ENCODE results near the gene C17orf67. TPM values are rescaled to one million over a fixed set of nuclear protein-coding genes. Genes with fewer than 3 reads are reported as not detected.

Gene C17orf67, protein sequence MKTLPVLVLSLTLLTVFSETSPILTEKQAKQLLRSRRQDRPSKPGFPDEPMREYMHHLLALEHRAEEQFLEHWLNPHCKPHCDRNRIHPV
- 1 to 10 TPM in 1 of 2 donors, under 1 TPM in 1; 0.44 to 2.1 TPM for polyA plus RNA-seq

- Histone ChIP-seq H3K9me3 (ENCODE audit: control insufficient read depth in 2 of 2, insufficient read depth in 1 of 2, low read depth in 1 of 2, low read length in 1 of 2) (no peaks in the 10 kb centered on the region), H3K27ac (ENCODE audit: low read depth in 2 of 2, low read length in 1 of 2) (peak within 1 kb of the TSS; percentile 88 to 91), H3K4me3 (ENCODE audit: low read depth in 1 of 2, low read length in 2 of 2) (peak within 1 kb of the TSS; percentile 64 to 93), H3K27me3 (ENCODE audit: control insufficient read depth in 1 of 2, insufficient read depth in 2 of 2, low read length in 2 of 2) (no peaks in the 10 kb centered on the region), H3K4me1 (ENCODE audit: control insufficient read depth in 2 of 2, insufficient read depth in 2 of 2, low read length in 1 of 2) (peaks cover 0 to 7% of the 10 kb centered on the region in 2 donors), H3K36me3 (ENCODE audit: control insufficient read depth in 2 of 2, insufficient read depth in 2 of 2, low read length in 1 of 2) (no peaks in the 10 kb centered on the region)
- WGBS, 2 donors = 0 to 1% methylated on average over 50 to 66 of the region's 66 CpGs
Observed at GRCh38 chr17:56833809-56834379, at the start of gene C17orf67, which contains the start of gene DGKE. C17orf67 (minus strand) TSS chr17:56833920; CDS start chr17:56815810, 18,110 bp downstream. DGKE (plus strand) TSS chr17:56834151; CDS start chr17:56834796, 645 bp downstream.

DNA sequence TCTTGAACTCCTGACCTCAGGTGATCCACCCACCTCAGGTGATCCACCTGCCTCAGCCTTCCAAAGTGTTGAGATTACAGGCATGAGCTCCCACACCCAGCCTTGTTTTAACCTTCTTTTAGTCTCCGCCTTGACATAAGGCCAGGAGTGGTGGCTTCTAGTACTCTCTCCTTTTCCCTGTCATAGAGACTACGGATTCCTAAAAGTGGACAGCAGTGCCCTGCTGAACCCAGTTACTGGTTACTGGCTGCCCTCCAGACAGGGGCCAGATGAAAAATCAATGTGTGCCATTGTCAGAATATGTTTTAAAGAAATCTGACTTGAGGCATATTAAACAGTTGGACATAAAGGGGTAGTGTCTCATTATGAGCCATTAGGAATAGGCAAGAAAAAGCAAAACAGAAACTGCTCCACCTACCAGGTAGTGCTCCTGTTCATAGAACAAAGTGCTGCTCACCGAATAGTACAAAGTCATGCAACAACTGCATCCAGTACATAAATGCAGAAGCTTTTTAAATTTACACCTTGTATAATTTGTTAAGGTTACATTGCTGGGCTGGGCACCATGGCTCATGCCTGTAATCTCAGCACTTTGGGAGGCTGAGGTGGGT, 48.1 kb upstream of the C17orf67 start:
- H3K27me3 ChIP-seq (ENCODE audit: control insufficient read depth in 1 of 2, insufficient read depth in 2 of 2, low read length in 2 of 2) = no peaks in the 10 kb centered on the region
- H3K4me1 ChIP-seq (ENCODE audit: control insufficient read depth in 2 of 2, insufficient read depth in 2 of 2, low read length in 1 of 2) = no peaks in the 10 kb centered on the region
- no peak overlapping the region for H3K4me3 ChIP-seq (ENCODE audit: low read depth in 1 of 2, low read length in 2 of 2)
- no peaks in the 10 kb centered on the region for H3K36me3 ChIP-seq (ENCODE audit: control insufficient read depth in 2 of 2, insufficient read depth in 2 of 2, low read length in 1 of 2)
- WGBS, 2 donors = 86 to 94% methylated on average over 3 of the region's 3 CpGs
- no peak overlapping the region for H3K27ac ChIP-seq (ENCODE audit: low read depth in 2 of 2, low read length in 1 of 2)
- no peaks in the 10 kb centered on the region for H3K9me3 ChIP-seq (ENCODE audit: control insufficient read depth in 2 of 2, insufficient read depth in 1 of 2, low read depth in 1 of 2, low read length in 1 of 2)

DNA sequence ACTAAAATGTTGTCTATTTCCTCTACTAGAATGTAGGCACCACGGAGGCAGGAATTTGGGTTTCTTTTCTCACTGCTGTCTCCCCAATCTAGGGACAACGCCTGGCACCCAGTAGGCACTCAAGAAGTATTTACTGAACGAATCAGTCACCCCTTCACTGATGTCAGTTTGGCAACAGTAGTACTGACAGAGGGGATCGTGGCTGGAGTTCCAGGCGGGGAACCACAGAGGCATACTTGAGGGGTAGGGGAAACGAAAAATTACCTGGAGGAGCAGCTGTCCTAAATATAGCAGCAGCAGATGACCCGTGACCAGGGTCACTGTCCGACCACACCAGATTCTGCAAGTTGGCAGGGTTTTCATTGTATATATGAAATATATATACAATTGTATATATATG, 46.9 kb upstream of the C17orf67 start:
- Histone ChIP-seq H3K4me1 (ENCODE audit: control insufficient read depth in 2 of 2, insufficient read depth in 2 of 2, low read length in 1 of 2) (no peaks in the 10 kb centered on the region), H3K9me3 (ENCODE audit: control insufficient read depth in 2 of 2, insufficient read depth in 1 of 2, low read depth in 1 of 2, low read length in 1 of 2) (no peaks in the 10 kb centered on the region), H3K27me3 (ENCODE audit: control insufficient read depth in 1 of 2, insufficient read depth in 2 of 2, low read length in 2 of 2) (no peaks in the 10 kb centered on the region), H3K36me3 (ENCODE audit: control insufficient read depth in 2 of 2, insufficient read depth in 2 of 2, low read length in 1 of 2) (no peaks in the 10 kb centered on the region), H3K27ac (ENCODE audit: low read depth in 2 of 2, low read length in 1 of 2) (no peak overlapping the region), H3K4me3 (ENCODE audit: low read depth in 1 of 2, low read length in 2 of 2) (no peak overlapping the region)
- 80 to 81% methylated on average over 8 of the region's 8 CpGs for WGBS, 2 donors

GRCh38 chr17:56880133-56880532, 46.4 kb upstream of the C17orf67 start:
- no peaks in the 10 kb centered on the region for H3K27me3 ChIP-seq (ENCODE audit: control insufficient read depth in 1 of 2, insufficient read depth in 2 of 2, low read length in 2 of 2)
- H3K27ac ChIP-seq (ENCODE audit: low read depth in 2 of 2, low read length in 1 of 2) = no peak overlapping the region
- H3K4me1 ChIP-seq (ENCODE audit: control insufficient read depth in 2 of 2, insufficient read depth in 2 of 2, low read length in 1 of 2) = no peaks in the 10 kb centered on the region
- H3K4me3 ChIP-seq (ENCODE audit: low read depth in 1 of 2, low read length in 2 of 2) = no peak overlapping the region
- no peaks in the 10 kb centered on the region for H3K9me3 ChIP-seq (ENCODE audit: control insufficient read depth in 2 of 2, insufficient read depth in 1 of 2, low read depth in 1 of 2, low read length in 1 of 2)
- 68% methylated on average over 3 of the region's 3 CpGs for WGBS, 2 donors
- H3K36me3 ChIP-seq (ENCODE audit: control insufficient read depth in 2 of 2, insufficient read depth in 2 of 2, low read length in 1 of 2) = no peaks in the 10 kb centered on the region

DNA sequence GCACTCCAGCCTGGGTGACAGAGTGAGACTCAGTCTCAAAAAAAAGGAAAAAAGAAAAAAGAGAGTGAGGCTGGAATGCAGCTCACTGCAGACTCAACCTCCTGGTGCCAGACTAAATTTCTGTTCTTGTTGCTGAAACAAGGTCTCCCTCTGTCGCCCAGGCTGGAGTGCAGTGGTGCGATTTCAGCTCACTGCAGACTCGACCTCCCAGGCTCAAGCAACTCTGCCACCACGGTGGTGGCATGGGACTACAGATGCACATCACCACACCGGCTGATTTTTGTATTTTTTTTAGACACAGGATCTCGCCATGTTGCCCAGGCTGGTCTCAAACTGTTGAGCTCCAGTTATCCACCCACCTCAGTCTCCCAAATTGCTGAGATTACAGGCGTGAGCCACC, 45.6 kb upstream of the C17orf67 start:
- no peaks in the 10 kb centered on the region for H3K36me3 ChIP-seq (ENCODE audit: control insufficient read depth in 2 of 2, insufficient read depth in 2 of 2, low read length in 1 of 2)
- H3K27ac ChIP-seq (ENCODE audit: low read depth in 2 of 2, low read length in 1 of 2) = no peak overlapping the region
- H3K9me3 ChIP-seq (ENCODE audit: control insufficient read depth in 2 of 2, insufficient read depth in 1 of 2, low read depth in 1 of 2, low read length in 1 of 2) = no peaks in the 10 kb centered on the region
- 93 to 94% methylated on average over 7 of the region's 7 CpGs for WGBS, 2 donors
- H3K4me3 ChIP-seq (ENCODE audit: low read depth in 1 of 2, low read length in 2 of 2) = no peak overlapping the region
- H3K4me1 ChIP-seq (ENCODE audit: control insufficient read depth in 2 of 2, insufficient read depth in 2 of 2, low read length in 1 of 2) = no peaks in the 10 kb centered on the region
- H3K27me3 ChIP-seq (ENCODE audit: control insufficient read depth in 1 of 2, insufficient read depth in 2 of 2, low read length in 2 of 2) = no peaks in the 10 kb centered on the region

DNA sequence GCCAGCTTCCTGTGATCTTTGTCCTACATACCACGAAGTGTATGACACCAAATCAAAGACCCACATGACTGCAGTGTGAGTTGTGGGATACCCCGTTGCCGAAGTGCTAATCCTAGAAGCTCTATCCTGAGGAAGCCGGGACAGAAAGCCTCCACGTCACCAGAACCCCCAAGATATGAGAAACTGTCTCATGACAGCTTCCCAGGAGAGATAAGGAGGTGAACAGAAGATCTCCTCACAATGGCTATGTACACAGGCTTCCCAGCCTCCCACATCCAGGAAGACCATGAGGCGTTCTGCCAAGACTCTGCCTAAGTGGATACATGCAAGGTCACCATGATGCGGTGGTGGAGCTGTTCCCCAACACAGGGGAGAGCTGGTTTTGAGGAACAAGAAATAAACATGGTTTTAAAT, 43.1 kb upstream of the C17orf67 start:
- Histone ChIP-seq H3K36me3 (ENCODE audit: control insufficient read depth in 2 of 2, insufficient read depth in 2 of 2, low read length in 1 of 2) (no peaks in the 10 kb centered on the region), H3K9me3 (ENCODE audit: control insufficient read depth in 2 of 2, insufficient read depth in 1 of 2, low read depth in 1 of 2, low read length in 1 of 2) (no peaks in the 10 kb centered on the region), H3K27me3 (ENCODE audit: control insufficient read depth in 1 of 2, insufficient read depth in 2 of 2, low read length in 2 of 2) (no peaks in the 10 kb centered on the region), H3K4me3 (ENCODE audit: low read depth in 1 of 2, low read length in 2 of 2) (no peak overlapping the region), H3K4me1 (ENCODE audit: control insufficient read depth in 2 of 2, insufficient read depth in 2 of 2, low read length in 1 of 2) (no peaks in the 10 kb centered on the region), H3K27ac (ENCODE audit: low read depth in 2 of 2, low read length in 1 of 2) (no peak overlapping the region)
- WGBS, 2 donors = 88 to 89% methylated on average over 7 of the region's 7 CpGs

GRCh38 chr17:56870081-56870651, 36.4 kb upstream of the C17orf67 start:
- Histone ChIP-seq H3K27ac (ENCODE audit: low read depth in 2 of 2, low read length in 1 of 2) (no peak overlapping the region), H3K27me3 (ENCODE audit: control insufficient read depth in 1 of 2, insufficient read depth in 2 of 2, low read length in 2 of 2) (no peaks in the 10 kb centered on the region), H3K9me3 (ENCODE audit: control insufficient read depth in 2 of 2, insufficient read depth in 1 of 2, low read depth in 1 of 2, low read length in 1 of 2) (no peaks in the 10 kb centered on the region), H3K4me1 (ENCODE audit: control insufficient read depth in 2 of 2, insufficient read depth in 2 of 2, low read length in 1 of 2) (no peaks in the 10 kb centered on the region), H3K4me3 (ENCODE audit: low read depth in 1 of 2, low read length in 2 of 2) (no peak overlapping the region), H3K36me3 (ENCODE audit: control insufficient read depth in 2 of 2, insufficient read depth in 2 of 2, low read length in 1 of 2) (no peaks in the 10 kb centered on the region)
- WGBS, 2 donors = 73 to 75% methylated on average over 4 of the region's 4 CpGs

DNA sequence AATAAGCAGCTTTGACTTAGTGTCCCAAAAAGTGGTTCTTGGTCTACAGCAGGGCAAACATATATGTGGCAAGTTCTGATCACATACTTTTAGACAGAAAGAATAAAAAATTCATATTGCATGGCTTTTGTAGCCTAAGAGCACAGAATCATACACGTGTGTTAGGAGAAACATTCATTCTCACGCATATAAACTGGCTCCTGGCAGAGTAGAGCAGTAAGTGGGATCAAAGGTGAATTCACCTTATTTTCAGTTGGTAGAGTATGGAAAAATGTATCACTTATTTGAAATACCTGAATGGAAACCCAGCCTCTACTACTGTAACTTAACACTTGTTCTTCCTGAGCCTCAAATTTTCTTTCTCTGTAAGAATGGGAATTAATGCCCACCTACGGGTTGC, 35.0 kb upstream of the C17orf67 start:
- Histone ChIP-seq H3K27ac (ENCODE audit: low read depth in 2 of 2, low read length in 1 of 2) (peak overlapping the region in 1 of 2 donors; percentile 21), H3K27me3 (ENCODE audit: control insufficient read depth in 1 of 2, insufficient read depth in 2 of 2, low read length in 2 of 2) (no peaks in the 10 kb centered on the region)
- 66 to 80% methylated on average over 3 of the region's 3 CpGs for WGBS, 2 donors

DNA sequence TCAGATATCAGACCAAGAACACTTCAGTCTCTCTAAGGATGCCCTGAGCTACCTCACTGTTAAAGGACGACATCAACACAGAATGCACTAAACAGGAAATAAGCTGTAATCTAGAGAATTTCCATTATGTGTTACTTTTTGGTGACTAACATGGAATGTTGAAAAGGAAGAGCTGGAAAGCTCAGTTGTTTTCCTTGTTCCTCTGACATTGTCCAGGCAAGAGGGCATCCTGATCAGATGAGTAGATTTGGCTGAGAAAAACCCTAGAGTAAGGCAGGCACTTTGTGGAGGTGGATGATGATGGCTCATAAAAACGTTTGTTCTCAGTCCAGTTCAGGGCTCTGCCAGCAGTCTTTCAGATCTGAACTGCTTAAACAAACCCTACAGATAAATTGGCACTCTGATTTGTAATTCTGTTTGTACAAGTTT, 34.2 kb upstream of the C17orf67 start:
- Histone ChIP-seq H3K36me3 (ENCODE audit: control insufficient read depth in 2 of 2, insufficient read depth in 2 of 2, low read length in 1 of 2) (no peaks in the 10 kb centered on the region), H3K9me3 (ENCODE audit: control insufficient read depth in 2 of 2, insufficient read depth in 1 of 2, low read depth in 1 of 2, low read length in 1 of 2) (no peaks in the 10 kb centered on the region), H3K27ac (ENCODE audit: low read depth in 2 of 2, low read length in 1 of 2) (no peak overlapping the region), H3K4me3 (ENCODE audit: low read depth in 1 of 2, low read length in 2 of 2) (no peak overlapping the region), H3K27me3 (ENCODE audit: control insufficient read depth in 1 of 2, insufficient read depth in 2 of 2, low read length in 2 of 2) (no peaks in the 10 kb centered on the region), H3K4me1 (ENCODE audit: control insufficient read depth in 2 of 2, insufficient read depth in 2 of 2, low read length in 1 of 2) (no peaks in the 10 kb centered on the region)
- WGBS, 2 donors = 23 to 38% methylated on average over 2 of the region's 2 CpGs

More for the DNA sequence above, 35.0 kb upstream of the C17orf67 start:
- Histone ChIP-seq H3K4me3 (ENCODE audit: low read depth in 1 of 2, low read length in 2 of 2) (no peak overlapping the region), H3K9me3 (ENCODE audit: control insufficient read depth in 2 of 2, insufficient read depth in 1 of 2, low read depth in 1 of 2, low read length in 1 of 2) (no peaks in the 10 kb centered on the region), H3K4me1 (ENCODE audit: control insufficient read depth in 2 of 2, insufficient read depth in 2 of 2, low read length in 1 of 2) (no peaks in the 10 kb centered on the region), H3K36me3 (ENCODE audit: control insufficient read depth in 2 of 2, insufficient read depth in 2 of 2, low read length in 1 of 2) (no peaks in the 10 kb centered on the region)
